HG02973 (cell line): ENCODE results near the gene GOLGA5.

Source experiments
- ATAC-seq: cut with Tn5 transposase; IDR thresholded peaks from one replicate; pipeline ENCODE4 v1.9.1; 2021; ENCODE audit warnings: moderate library complexity; ENCODE audit not compliant: unreplicated experiment

Gene GOLGA5

GRCh38 chr14:92874962-92875661, 81.0 kb downstream of the GOLGA5 start:
- ATAC-seq, result no peak

GRCh38 chr14:92877757-92878431, 83.8 kb downstream of the GOLGA5 start:
- no peak for ATAC-seq

- ATAC-seq, result no peak
Observed at GRCh38 chr14:92880351-92880750, 86.2 kb downstream of the GOLGA5 start.

- ATAC-seq, result no peak
Observed at GRCh38 chr14:92880851-92881250, 86.7 kb downstream of the GOLGA5 start.

- no peak for ATAC-seq
Observed at GRCh38 chr14:92883066-92883465, 89.0 kb downstream of the GOLGA5 start.

- ATAC-seq, result no peak
Observed at GRCh38 chr14:92884410-92884809, 90.3 kb downstream of the GOLGA5 start.

GRCh38 chr14:92885279-92886061, 91.4 kb downstream of the GOLGA5 start:
- no peak for ATAC-seq

GRCh38 chr14:92886337-92886736, 92.2 kb downstream of the GOLGA5 start:
- no peak for ATAC-seq

- ATAC-seq, result no peak
Observed at GRCh38 chr14:92887157-92887556, 93.1 kb downstream of the GOLGA5 start.

- no peak for ATAC-seq
Observed at GRCh38 chr14:92888896-92889295, 94.8 kb downstream of the GOLGA5 start.
